ENCODE results near the gene KCNF1.

GRCh38 chr2:10917927-10918326, 6.2 kb downstream of the KCNF1 start:
- TF ChIP-seq CTCF (IDR thresholded peaks at IDR 0.05; ENCODE audit: low read depth, low read length, poor library complexity, severe bottlenecking): no peak
- TF ChIP-seq EZH2phosphoT487 (IDR thresholded peaks at IDR 0.05; ENCODE audit: borderline replicate concordance, low read length): no peak
